Activated naive CD4-positive, alpha-beta T cell treated with anti-CD3 and anti-CD28 coated beads, Interleukin-2, amount 50 U/mL, for 72 hours (primary cell): ENCODE results near the gene STAC3. TPM values are rescaled to one million over a fixed set of nuclear protein-coding genes. Genes with fewer than 3 reads are reported as not detected.

Experiments used
- ATAC-seq, 2 donors: fragments of 150-1000 bp; cut with Tn5 transposase; 2 replicates each; pipeline ENCODE4 v1.10.0; 2021; ENCODE audit warnings: mild to moderate bottlenecking in 2 of 2, moderate library complexity in 2 of 2
- DNase-seq, 2 donors: peaks; one replicate each; pipeline ENCODE4 v3.0.0; 2021 to 2022; ENCODE audit warnings: low spot score in 2 of 2
- H3K27ac Mint-ChIP-seq, 2 donors: one replicate each; pipeline ENCODE4 v1.8.0; 2022; ENCODE audit warnings: mild to moderate bottlenecking in 2 of 2, mixed read lengths in 2 of 2
- H3K36me3 Mint-ChIP-seq, 2 donors: one replicate each; pipeline ENCODE4 v1.8.0; 2022; ENCODE audit warnings: mixed read lengths in 2 of 2
- H3K9me3 Mint-ChIP-seq, 2 donors: one replicate each; pipeline ENCODE4 v1.8.0; 2022; ENCODE audit warnings: mixed read lengths in 2 of 2
- total RNA-seq, 2 donors: library from RNA; stranded (reverse); gene quantifications; one replicate each; pipeline ENCODE4 v1.2.3, GENCODE V29; 2022

STAC3 gene
- total RNA-seq, 2 donors from 2014 or later, result 2.8 to 5.4 TPM

GRCh38 chr12:57231276-57232021 lies 19.5 kb downstream of the STAC3 start:
- DNase-seq, result no peak
- Mint-ChIP-seq H3K9me3 (no peaks in the 10 kb centered on the region), H3K36me3 (peaks cover 50 to 53% of the 10 kb centered on the region in 2 donors), H3K27ac (peak overlapping the region; percentile 79 to 97)
- no peak for ATAC-seq

- H3K36me3 Mint-ChIP-seq, result peaks cover 50 to 53% of the 10 kb centered on the region in 2 donors
- H3K9me3 Mint-ChIP-seq, result no peaks in the 10 kb centered on the region
- ATAC-seq (no peak), DNase-seq (no peak)
- H3K27ac Mint-ChIP-seq, result peak overlapping the region; percentile 97 to 99
These were observed 20.4 kb downstream of the STAC3 start for GRCh38 chr12:57230381-57231155.

- DNase-seq (peak; percentile 91 to 94), ATAC-seq (peak; percentile 65 to 84)
- peak within 1 kb of the TSS; percentile 97 to 99 for H3K27ac Mint-ChIP-seq
- H3K9me3 Mint-ChIP-seq, result no peaks in the 10 kb centered on the region
- peaks cover 50 to 52% of the 10 kb centered on the region in 2 donors for H3K36me3 Mint-ChIP-seq
These were observed 21.2 kb downstream of the STAC3 start, which contains the start of gene SHMT2 for GRCh38 chr12:57229634-57230380. SHMT2 (plus strand) TSS chr12:57229711; CDS start chr12:57229779, 68 bp downstream.

- DNase-seq (no peak), ATAC-seq (peak; percentile 19 to 42)
- peaks cover 45 to 47% of the 10 kb centered on the region in 2 donors for H3K36me3 Mint-ChIP-seq
- H3K27ac Mint-ChIP-seq, result peak overlapping the region; percentile 97 to 99
- no peaks in the 10 kb centered on the region for H3K9me3 Mint-ChIP-seq
These were observed 21.8 kb downstream of the STAC3 start for GRCh38 chr12:57229046-57229633.

GRCh38 chr12:57227315-57228115 lies 23.5 kb downstream of the STAC3 start:
- no peak for DNase-seq
- H3K27ac Mint-ChIP-seq, result no peak overlapping the region

GRCh38 chr12:57226588-57227314 lies 24.2 kb downstream of the STAC3 start:
- Mint-ChIP-seq H3K27ac (no peak overlapping the region), H3K9me3 (no peaks in the 10 kb centered on the region), H3K36me3 (peaks cover 21 to 24% of the 10 kb centered on the region in 2 donors)
- ATAC-seq, result no peak
- DNase-seq, result no peak

More at GRCh38 chr12:57227315-57228115, 23.5 kb downstream of the STAC3 start:
- no peak for ATAC-seq
- H3K9me3 Mint-ChIP-seq, result no peaks in the 10 kb centered on the region
- peaks cover 29 to 31% of the 10 kb centered on the region in 2 donors for H3K36me3 Mint-ChIP-seq

GRCh38 chr12:57225680-57226210 lies 25.2 kb downstream of the STAC3 start:
- H3K9me3 Mint-ChIP-seq, result no peaks in the 10 kb centered on the region
- ATAC-seq (no peak), DNase-seq (no peak)
- H3K27ac Mint-ChIP-seq, result no peak overlapping the region
- H3K36me3 Mint-ChIP-seq, result peaks cover 13 to 14% of the 10 kb centered on the region in 2 donors

- DNase-seq, result peak in 1 of 2 donors; percentile 81
- Mint-ChIP-seq H3K36me3 (peaks cover 7% of the 10 kb centered on the region in 2 donors), H3K9me3 (no peaks in the 10 kb centered on the region), H3K27ac (no peak overlapping the region)
- ATAC-seq, result peak; percentile 60 to 75
These were observed 25.9 kb downstream of the STAC3 start for GRCh38 chr12:57224973-57225679.

GRCh38 chr12:57224278-57224972 lies 26.6 kb downstream of the STAC3 start:
- Mint-ChIP-seq H3K36me3 (peaks cover under 1% of the 10 kb centered on the region in 2 donors), H3K27ac (no peak overlapping the region), H3K9me3 (no peaks in the 10 kb centered on the region)
- ATAC-seq, result peak; percentile 1 to 2
- no peak for DNase-seq

- Mint-ChIP-seq H3K36me3 (no peaks in the 10 kb centered on the region), H3K27ac (no peak overlapping the region), H3K9me3 (no peaks in the 10 kb centered on the region)
- DNase-seq, result no peak
- peak; percentile 40 to 45 for ATAC-seq
These were observed 27.5 kb downstream of the STAC3 start for GRCh38 chr12:57223191-57224165.

GRCh38 chr12:57222286-57223190 lies 28.4 kb downstream of the STAC3 start:
- H3K27ac Mint-ChIP-seq, result no peak overlapping the region
- H3K9me3 Mint-ChIP-seq, result no peaks in the 10 kb centered on the region
- DNase-seq (no peak), ATAC-seq (no peak)
- H3K36me3 Mint-ChIP-seq, result no peaks in the 10 kb centered on the region
